Stimulated activated CD8-positive, alpha-beta memory T cell treated with anti-CD3 and anti-CD28 coated beads, Interleukin-4, amount 100 ng/mL, for 1 hour (primary cell): ENCODE data around the gene HTR2C.
"Not testable (repeated sequence)": the region's sequence is repeated elsewhere in the genome, so short reads cannot be mapped to it uniquely, and the experiment has no call there.

ENCODE experiments used
- DNase-seq, 2 donors: peaks; one replicate each; pipeline ENCODE4 v3.0.0-alpha.2; 2020; ENCODE audit warnings: low read depth in 2 of 2, low spot score in 1 of 2

The HTR2C gene

DNA sequence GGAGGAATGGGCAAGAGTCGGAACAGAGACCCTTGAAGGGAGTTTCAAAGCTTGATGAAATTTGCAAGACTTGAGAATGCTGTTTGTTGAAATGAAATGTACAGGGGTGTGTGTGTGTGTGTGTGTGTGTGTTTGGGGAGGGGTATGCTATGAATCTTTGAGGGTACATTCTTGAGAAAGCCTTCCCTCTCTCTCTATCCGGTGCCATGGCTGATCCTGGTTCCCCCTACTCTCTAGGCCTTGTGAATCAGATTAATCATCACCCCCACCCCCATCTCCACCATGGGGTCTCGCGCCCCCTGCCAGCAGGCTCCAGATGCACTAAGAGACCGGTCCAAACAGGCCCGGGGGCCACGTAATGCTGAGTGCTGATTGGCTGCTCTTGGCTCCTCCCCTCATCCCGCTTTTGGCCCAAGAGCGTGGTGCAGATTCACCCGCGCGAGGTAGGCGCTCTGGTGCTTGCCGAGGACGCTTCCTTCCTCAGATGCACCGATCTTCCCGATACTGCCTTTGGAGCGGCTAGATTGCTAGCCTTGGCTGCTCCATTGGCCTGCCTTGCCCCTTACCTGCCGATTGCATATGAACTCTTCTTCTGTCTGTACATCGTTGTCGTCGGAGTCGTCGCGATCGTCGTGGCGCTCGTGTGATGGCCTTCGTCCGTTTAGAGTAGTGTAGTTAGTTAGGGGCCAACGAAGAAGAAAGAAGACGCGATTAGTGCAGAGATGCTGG lies at the start of gene HTR2C:
HTR2C (plus strand) TSS at position 441 of the 729 bp plus-strand sequence. CDS start 142,851 bp downstream, outside the sequence.
- no peak for DNase-seq

DNA sequence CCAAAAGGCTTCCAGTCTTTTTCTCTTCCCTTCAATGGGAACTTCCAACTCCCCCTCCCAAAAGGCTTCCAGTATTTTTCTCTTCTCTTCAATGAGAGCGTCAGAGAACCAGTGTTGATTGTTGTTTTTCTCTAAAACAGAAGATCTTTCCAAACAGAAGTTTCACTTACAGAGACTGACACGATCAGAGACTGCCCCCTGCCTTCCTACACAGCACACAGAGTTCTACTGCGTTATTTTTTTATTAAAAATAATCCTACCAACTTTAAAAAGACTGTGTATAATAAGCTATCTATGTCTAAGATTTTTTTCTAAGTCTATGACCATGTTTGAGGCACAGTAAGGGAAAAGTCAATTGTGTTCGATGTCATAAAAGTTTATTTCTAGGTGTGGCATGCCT lies 3.5 kb upstream of the HTR2C start:
- DNase-seq, result no peak

DNA sequence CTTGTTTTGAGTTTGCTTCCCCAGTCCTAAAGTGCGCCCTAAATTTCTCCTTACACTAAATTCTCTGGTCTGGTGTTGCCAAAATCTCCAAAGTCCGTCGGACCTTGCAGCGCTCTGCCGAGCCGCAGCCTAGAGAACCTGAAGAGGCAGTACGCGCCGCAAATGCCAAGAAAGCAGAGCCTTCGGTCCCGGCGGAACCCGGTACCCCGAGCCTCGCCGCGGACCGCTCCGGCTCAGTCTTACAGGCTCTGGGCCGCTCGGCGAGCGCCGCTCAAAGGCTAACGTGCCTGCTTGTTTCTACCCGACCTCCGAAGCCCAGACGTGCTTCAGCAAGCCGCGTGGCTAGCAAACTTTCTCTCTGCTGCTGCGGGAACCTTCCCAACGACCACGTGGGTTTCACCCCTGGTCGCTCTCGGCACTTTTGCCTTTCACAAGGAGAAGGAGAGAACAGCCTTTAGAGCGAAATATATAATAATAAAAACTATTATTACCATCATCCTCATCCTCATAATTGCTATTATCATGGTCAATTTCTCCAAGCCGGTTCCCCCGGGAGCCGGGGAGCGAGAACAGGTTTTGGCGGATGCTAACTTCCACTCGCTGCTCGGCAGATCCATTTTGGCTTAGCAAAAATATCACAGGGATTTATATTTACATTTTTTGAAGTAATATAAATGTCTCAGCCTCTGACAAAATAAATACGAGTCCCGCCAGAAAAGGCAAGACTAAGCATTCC lies 2.2 kb upstream of the HTR2C start:
- no peak for DNase-seq

DNA sequence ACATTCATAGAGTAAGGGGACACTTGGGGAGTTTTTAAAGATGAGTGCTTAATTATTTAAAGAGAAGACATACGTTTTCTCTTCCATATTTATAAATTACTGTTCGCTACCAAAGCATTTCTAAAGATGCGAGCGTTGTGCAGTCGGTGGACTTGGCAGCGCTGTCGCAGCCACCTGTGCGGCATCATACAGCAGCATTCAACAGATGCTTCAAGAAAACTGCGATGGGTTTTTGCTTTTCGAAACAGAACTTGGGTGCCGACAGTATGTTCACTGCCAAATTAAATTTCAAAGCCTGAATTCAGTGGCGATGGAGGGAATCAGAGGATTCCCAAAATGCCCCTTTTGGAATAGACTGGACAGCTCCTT lies 1.6 kb upstream of the HTR2C start:
- no peak for DNase-seq

DNA sequence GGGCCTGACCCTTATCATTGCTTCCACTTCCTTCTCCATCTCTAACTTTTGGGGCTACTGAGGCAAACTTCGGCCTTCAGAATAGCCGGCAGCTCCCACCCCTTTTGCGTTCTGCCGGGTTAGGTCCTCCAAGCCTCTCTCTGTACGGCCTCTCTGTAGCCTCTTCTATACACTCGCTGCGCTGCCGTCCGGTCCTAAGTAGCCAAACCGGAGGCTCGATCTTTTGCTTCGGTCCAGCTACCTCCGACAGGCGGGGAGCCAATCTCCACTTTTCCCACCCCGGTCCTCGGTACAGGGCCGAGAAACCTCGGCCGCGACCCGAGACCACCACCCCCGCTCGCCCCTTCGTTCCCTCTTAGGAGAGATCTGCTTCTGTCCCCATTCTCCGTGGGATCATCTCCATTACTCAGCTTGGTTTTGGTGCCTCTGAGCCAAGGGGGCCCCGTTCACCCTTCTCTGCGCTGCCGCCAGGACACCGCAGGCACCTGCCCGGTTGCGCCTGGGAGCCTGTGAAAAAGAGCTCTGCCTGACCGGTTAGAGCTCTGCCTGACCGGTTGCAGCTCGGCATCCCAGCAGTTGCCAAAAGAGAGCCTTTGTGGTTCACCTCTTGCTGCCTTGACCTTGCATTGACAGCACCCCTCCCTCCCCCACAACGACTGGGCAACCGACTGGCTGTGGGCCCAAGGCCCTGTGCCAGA lies 1.0 kb upstream of the HTR2C start:
- no peak for DNase-seq

DNA sequence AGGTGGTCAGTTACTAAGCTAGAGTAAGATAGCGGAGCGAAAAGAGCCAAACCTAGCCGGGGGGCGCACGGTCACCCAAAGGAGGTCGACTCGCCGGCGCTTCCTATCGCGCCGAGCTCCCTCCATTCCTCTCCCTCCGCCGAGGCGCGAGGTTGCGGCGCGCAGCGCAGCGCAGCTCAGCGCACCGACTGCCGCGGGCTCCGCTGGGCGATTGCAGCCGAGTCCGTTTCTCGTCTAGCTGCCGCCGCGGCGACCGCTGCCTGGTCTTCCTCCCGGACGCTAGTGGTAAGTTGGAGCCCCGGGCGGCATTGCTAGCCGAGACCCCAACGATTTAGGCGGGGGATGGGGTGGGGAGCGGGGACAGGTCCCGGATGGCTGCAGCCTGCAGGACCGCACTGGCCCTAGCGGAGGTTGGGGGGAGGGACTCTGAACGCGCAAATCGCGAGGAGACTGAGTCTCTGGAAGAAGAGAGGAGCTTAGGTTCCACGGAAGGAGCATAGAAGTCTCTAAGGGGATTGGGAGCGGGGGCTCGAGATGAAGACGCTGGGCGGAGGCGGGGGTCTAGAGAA lies 573 bp downstream of the HTR2C start:
- no peak for DNase-seq

DNA sequence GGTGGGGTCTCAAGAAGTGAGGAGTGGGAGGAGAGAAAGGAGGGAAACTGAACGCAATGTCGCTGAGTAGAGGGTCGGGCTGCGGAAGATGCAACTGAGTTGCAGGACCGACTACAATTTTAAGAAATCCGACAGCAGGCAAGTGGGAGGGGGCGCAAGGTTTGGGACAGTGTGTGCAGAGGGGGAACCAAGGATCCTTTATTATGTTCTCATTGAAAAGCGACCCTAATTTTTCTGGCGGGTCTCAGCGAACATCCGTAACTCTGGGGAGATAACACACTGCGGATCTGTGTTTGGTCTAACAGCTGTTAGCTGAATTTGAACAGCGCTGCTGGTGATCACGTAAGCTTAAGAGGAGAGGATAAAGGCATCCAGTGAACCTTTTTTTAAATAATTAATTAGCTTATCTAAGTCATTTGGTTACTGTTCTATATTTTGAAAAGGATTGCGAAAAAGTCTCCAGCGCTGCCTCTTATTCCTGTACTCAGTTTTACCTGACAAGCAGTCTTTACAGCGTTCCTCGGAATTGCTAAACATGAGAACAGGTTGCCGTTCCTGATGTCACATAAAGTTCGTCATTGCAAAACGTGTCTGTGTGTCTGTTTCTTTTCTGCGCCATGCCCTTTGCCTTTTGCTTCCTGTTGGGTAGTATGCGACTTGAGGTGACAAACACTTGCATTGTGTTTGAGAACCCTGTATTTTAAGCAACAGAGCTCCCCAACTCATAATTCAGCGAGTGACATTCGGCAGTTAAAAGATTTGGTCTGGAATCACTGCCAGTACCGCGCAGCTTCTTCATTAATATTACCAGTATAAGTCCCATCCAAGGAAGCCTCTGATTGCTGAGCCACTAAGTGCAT lies 1.3 kb downstream of the HTR2C start:
- DNase-seq, result no peak

DNA sequence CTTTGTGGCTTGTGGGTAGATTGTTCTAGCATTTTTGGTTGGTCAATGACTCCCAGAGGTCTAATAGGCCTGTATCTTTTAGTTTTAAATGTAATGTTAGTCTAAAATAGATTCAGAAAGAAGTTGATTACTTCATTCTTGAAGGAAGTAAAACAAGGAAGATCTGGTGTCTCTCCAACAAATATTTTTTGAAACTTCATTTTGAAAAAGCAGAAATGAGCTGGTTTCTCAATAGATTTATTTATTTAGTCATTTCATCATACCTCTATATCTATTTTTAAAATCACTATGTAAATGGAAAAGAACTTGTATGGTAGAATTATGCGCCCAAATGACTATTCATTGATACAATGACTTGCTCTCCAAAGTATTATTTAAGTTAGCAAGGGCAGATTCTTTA lies 7.2 kb downstream of the HTR2C start:
- DNase-seq, result no peak

DNA sequence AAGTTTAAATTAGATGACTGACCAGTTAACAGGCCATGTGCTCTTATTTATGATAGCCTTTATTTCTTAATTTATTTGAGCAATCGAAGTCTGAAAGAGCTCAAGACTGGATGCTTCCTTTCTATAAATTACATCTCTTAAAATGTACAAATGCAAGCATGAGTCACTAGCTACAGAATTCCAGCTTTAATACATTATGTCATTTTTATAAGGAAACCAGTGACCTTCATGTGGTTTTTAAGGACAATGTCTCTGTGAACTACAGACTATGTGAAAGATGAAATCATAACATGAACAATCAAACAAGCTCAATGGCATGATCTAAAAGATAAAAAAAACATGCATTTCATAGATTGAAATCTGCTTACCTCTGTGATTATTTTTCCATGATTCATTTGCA lies 15.4 kb downstream of the HTR2C start:
- no peak for DNase-seq

DNA sequence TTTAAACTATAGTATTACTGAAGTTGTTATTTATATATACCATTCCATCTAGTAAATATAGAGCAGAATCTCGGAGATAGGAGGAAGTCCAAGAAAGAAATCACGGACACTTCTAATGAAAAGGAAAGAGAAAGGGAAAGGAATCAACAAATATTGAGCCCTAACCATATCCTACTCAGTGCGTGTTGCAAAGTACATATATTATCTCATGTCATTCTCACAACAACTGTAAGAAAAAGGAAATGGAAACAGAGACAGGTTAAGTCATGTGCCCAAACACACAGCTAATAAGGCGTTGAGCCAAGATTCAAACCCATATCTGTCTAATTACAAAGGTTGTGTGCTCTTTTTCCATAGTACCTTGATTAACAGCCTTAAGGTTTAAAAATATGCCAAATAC lies 16.0 kb downstream of the HTR2C start:
- DNase-seq, result no peak

DNA sequence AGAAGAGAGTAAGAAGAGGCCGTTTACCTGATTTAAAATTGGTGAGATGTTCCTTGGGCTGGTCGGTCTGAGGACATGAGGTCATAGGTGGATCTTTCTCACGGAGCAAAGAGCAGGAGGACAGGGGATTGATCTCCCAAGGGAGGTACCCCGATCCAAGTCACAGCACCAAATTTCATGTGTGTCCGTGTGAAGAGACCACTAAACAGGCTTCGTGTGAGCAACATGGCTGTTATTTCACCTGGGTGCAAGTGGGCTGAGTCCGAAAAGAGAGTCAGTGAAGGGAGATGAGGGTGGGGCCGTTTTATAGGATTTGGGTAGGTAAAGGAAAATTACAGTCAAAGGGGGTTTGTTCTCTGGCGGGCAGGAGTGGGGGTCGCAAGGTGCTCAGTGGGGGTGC lies 22.7 kb downstream of the HTR2C start:
- not testable (repeated sequence) for DNase-seq

DNA sequence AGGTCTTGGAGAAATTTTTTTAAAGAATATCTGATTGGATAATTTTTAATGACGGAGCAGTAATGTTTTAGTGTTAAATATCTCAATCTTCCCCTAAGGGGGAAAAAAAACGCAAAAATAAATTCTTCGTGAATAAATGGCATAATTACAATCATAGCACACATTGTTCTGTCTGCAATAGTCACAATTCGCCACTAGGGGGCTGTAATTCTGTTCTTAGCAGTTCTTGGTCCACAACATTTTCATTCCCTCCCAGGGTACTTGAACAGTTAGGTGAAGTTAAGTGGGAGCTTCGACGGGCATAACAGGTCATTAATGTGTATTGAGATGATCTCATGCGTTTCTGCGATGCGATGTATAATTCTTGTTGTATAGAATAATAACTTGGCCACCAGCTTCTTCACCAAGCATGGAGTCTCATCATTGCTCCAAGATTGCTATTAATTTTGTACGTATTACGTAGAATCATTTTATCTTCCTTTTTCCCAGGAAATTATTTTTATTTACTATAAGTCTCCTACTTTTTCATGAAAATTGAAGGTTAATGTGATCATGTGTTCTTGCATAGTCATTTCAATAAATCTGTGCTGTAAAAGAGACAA lies 27.2 kb downstream of the HTR2C start:
- DNase-seq, result no peak

DNA sequence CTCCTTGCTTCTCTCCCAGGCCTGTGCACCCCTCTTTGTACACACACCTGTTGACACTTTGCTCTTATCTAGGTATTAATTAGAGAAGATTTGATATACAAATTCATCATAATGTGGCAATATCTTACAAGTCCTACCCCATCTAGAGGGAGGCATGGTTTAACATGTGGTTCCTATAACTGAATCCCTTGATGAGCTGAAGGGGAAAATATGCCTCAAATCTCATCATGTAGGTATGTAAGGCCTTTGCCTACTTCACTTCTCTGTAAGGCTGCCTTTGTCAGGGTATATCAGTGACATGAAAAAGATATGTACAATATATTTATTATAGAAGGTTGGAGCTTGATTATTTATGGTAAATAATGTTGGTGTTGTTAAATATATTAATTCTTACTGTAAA lies 31.9 kb downstream of the HTR2C start:
- no peak for DNase-seq

DNA sequence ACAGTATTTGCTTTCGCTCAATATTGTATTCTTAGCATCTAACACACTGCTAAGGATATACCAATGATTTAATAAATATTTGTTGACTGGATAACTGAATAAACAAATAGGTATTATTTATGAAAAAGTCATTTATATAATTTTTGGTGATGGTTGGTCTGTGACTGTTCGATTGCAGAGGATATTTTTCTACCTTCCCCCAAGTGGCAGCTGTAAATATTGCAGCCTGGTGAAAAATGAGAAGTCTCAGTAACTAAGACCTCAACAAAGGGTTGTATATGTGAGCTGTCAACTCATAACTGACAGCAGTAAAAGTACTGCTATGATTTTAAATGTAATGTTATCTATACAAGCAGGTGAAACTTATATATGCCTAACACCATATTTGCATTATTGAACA lies 36.0 kb downstream of the HTR2C start:
- DNase-seq, result no peak

DNA sequence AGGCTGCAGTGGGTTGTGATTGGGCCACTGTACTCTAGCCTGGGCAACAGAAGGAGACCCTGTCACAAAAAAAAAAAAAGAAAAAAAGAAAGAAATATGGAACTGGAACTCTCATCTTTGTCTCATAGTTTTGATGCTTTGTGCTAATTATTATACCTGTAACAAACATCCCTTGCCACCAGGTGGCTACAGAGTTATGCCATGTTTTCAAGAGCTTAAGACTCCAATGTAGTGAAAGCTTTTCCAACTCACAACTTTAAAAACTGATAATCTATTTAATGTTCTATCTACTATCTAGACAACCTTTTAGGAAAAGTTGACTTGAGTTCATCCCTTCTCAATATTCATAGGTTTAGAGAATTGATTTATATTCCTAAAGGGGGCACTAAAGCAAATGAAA lies 42.4 kb downstream of the HTR2C start:
- DNase-seq, result no peak

DNA sequence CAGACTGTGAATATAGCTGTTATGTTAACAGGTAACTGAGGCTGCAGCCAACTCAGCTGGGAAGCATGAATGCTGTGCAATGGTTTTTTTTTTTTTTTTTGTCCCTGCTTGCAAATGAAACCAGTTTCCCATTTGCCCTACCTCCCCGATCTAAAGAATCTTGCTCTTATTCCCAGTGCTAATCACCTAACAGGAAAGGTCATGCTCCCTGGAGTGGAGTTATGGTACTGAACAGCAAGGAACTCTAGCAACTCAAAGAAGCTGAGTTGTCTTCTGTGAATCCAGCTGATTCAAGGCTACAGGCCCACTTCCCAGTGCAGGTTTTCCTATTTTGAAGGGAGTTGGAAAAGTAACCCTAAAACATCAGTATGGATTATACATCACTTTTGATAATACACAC lies 52.1 kb downstream of the HTR2C start:
- no peak for DNase-seq

DNA sequence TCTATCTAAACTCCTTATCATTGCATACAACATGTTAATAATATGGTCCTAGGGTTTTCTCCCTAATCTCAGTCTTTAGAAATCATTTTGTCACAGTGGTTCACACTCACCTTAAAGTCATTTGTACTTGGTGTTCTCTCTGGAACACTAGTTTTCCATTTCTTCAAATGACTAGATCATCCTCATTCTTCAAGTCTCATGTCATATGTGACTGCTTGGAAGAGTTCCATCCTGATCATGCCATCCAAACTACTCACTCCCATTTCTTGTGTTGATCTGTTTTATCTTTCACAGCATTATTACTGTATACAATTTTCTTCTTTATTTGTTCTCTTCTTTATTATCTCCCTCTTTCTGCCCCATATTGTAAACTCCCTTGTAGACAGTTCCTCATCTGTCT lies 66.5 kb downstream of the HTR2C start:
- DNase-seq, result no peak

DNA sequence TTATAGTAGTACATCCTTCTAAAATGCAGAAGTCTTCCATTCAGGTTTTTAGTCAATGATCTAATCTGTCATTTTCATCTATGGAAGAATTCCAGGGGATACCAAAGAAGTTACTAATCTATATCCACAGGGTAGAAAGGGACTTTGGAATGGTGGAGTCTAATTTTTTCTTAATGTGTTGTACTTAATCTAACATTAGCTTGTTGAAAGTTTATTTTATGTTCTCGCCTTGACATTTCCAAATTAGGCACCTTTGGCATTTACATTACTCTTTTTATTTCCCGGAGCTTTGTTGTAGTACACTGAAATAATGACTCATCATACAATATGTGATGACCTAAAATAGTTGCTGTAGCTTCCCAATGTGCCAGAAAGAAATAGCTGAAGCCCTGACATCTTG lies 91.5 kb downstream of the HTR2C start:
- DNase-seq, result no peak

DNA sequence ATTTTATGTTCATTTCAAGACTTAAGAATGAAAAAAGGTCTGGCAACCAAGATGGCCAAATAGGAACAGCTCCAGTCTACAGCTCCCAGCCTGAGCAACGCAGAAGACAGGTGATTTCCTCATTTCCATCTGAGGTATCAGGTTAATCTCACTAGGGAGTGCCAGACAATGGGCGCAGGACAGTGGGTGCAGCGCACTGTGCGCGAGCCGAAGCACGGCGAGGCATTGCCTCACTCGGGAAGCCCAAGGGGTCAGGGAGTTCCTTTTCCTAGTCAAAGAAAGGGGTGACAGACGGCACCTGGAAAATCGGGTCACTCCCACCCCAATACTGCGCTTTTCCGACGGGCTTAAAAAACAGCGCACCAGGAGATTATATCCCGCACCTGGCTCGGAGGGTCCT lies 116.6 kb downstream of the HTR2C start:
- DNase-seq, result not testable (repeated sequence)

DNA sequence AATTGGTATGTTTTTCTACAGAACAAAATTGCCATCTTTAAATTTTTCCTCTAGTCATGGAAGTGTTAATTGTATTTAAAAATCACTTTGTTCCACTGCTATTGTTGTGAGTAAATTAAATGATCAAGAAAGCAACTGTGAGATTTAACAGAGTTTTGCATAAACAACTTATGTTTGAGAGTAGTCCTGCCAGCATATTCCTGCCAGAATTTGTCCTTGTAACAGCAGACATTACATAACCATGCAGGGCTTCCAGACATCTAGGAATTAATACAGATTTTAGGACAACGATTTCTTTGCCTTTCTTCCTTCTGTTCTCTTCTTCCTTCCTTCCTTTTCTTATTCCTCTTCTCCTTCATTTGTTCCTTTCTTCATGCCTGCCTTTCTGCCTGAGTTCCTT lies 125.5 kb downstream of the HTR2C start:
- no peak for DNase-seq

DNA sequence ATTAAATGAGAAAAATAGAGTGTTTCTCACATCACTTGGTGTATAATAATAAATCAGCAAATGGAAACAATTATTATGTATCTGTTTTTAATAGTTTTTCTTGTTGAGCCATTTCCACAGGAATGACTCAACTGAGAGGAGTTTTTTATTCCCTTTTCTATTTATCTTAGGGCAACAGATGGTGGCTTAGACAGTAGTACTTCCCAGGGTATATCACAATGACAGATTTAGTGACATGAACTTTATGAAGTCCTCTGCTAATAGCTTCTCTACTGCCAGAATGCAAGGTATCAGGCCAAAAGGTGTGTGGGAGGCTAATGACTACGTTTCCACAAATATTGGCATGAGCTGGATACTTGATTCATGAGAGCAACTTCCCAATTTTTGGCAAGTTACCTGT lies 126.7 kb downstream of the HTR2C start:
- no peak for DNase-seq
